ENCODE measurements around the gene PIP5K1C. TPM values are rescaled to one million over a fixed set of nuclear protein-coding genes. Genes with fewer than 3 reads are reported as not detected.
"Not testable (repeated sequence)": the region's sequence is repeated elsewhere in the genome, so short reads cannot be mapped to it uniquely, and the experiment has no call there.

PIP5K1C gene
- total RNA-seq, 1 experiment from 2014 or later, result 13.7 TPM

- H3K36me3 ChIP-seq (replicated peaks; ENCODE audit: control insufficient read depth, insufficient read depth, low read length), result no peaks in the 10 kb centered on the region
- H3K27me3 ChIP-seq (ENCODE audit: control insufficient read depth, insufficient read depth, low read length), result peaks cover 6% of the 10 kb centered on the region
- DNase-seq, result peak; percentile 68
- H3K4me3 ChIP-seq (ENCODE audit: insufficient read depth, low read depth, low read length), result no peak overlapping the region
These were observed 97.0 kb downstream of the PIP5K1C start for GRCh38 chr19:3603121-3603811.

- DNase-seq, result peak; percentile 25
- Histone ChIP-seq H3K36me3 (replicated peaks; ENCODE audit: control insufficient read depth, insufficient read depth, low read length) (no peaks in the 10 kb centered on the region), H3K27me3 (ENCODE audit: control insufficient read depth, insufficient read depth, low read length) (peaks cover 3% of the 10 kb centered on the region), H3K4me3 (ENCODE audit: insufficient read depth, low read depth, low read length) (no peak overlapping the region)
These were observed 99.2 kb downstream of the PIP5K1C start for GRCh38 chr19:3601021-3601420.

- DNase-seq, result peak; percentile 96
- H3K36me3 ChIP-seq (replicated peaks; ENCODE audit: control insufficient read depth, insufficient read depth, low read length), result no peaks in the 10 kb centered on the region
- H3K4me3 ChIP-seq (ENCODE audit: insufficient read depth, low read depth, low read length), result no peak overlapping the region
- H3K27me3 ChIP-seq (ENCODE audit: control insufficient read depth, insufficient read depth, low read length), result no peaks in the 10 kb centered on the region
These were observed 100.5 kb downstream of the PIP5K1C start for GRCh38 chr19:3599776-3600187.

DNA sequence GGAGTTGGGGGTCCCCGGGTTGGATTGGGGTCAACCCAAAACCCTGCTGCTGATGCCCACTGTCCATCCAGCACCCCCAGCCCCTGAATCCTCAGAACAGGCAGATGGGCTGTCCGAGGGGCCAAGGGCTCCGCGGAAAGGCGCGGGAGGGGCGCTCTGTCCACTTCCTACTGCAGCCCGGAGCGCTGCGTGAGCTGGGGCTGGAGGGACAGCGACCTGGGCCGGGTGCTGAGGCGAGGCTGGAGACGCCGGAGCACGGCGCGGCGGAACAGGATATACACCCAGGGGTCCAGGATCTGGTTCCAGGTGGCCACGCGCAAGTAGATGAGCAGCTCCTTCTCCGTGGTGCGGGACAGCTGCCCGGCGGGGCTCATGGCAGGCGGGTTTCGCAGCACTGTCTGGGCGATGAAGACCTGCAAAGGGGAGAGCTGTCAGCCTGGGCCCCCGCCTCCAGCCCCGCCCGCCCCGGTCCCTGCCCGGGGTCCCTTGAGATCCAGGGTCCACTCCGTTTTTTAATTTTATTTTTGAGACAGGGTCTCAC, 104.7 kb downstream of the PIP5K1C start:
- Histone ChIP-seq H3K4me3 (ENCODE audit: insufficient read depth, low read depth, low read length) (no peak overlapping the region), H3K36me3 (replicated peaks; ENCODE audit: control insufficient read depth, insufficient read depth, low read length) (no peaks in the 10 kb centered on the region), H3K27me3 (ENCODE audit: control insufficient read depth, insufficient read depth, low read length) (no peaks in the 10 kb centered on the region; the same call in 1 of the 2 replicates)
- DNase-seq, result peak; percentile 62

DNA sequence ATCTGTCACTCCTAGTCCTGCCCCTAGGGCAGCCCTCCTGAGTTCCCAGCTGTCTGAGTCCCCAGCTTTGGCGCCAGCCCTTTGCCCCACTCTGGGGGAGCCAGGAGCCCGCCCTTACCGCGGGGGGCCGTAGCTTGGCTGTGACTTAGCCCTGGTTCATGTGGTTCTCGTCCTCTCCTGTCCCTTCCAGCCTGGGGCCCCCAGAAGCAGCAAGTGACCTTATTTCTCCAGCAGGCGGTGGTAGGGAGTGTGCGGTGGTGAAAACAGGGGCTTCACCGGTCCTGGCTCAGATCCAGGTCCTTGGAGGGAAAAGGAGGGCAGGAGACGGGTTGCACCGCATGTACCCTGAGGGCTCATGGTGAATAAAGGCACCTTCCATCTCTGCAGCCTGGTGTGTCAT, 107.1 kb downstream of the PIP5K1C start:
- H3K4me3 ChIP-seq (ENCODE audit: insufficient read depth, low read depth, low read length), result no peak overlapping the region
- H3K36me3 ChIP-seq (replicated peaks; ENCODE audit: control insufficient read depth, insufficient read depth, low read length), result no peaks in the 10 kb centered on the region
- peaks cover 6% of the 10 kb centered on the region; the same call in 1 of the 2 replicates for H3K27me3 ChIP-seq (ENCODE audit: control insufficient read depth, insufficient read depth, low read length)
- DNase-seq, result peak; percentile 91

GRCh38 chr19:3591876-3592613, 108.2 kb downstream of the PIP5K1C start:
- peaks cover 6% of the 10 kb centered on the region; the same call in 1 of the 2 replicates for H3K27me3 ChIP-seq (ENCODE audit: control insufficient read depth, insufficient read depth, low read length)
- H3K4me3 ChIP-seq (ENCODE audit: insufficient read depth, low read depth, low read length), result no peak overlapping the region
- H3K36me3 ChIP-seq (replicated peaks; ENCODE audit: control insufficient read depth, insufficient read depth, low read length), result no peaks in the 10 kb centered on the region
- no peak for DNase-seq

- peaks cover 13% of the 10 kb centered on the region; the same call in 1 of the 2 replicates for H3K27me3 ChIP-seq (ENCODE audit: control insufficient read depth, insufficient read depth, low read length)
- H3K36me3 ChIP-seq (replicated peaks; ENCODE audit: control insufficient read depth, insufficient read depth, low read length), result no peaks in the 10 kb centered on the region
- no peak overlapping the region for H3K4me3 ChIP-seq (ENCODE audit: insufficient read depth, low read depth, low read length)
- no peak for DNase-seq
These were observed 109.1 kb downstream of the PIP5K1C start for GRCh38 chr19:3590991-3591659.

- H3K27me3 ChIP-seq (ENCODE audit: control insufficient read depth, insufficient read depth, low read length), result peaks cover 23% of the 10 kb centered on the region
- no peak for DNase-seq
- no peak overlapping the region for H3K4me3 ChIP-seq (ENCODE audit: insufficient read depth, low read depth, low read length)
- no peaks in the 10 kb centered on the region for H3K36me3 ChIP-seq (replicated peaks; ENCODE audit: control insufficient read depth, insufficient read depth, low read length)
These were observed 110.3 kb downstream of the PIP5K1C start for GRCh38 chr19:3589949-3590348.

- DNase-seq, result no peak
- H3K36me3 ChIP-seq (replicated peaks; ENCODE audit: control insufficient read depth, insufficient read depth, low read length), result no peaks in the 10 kb centered on the region
- peaks cover 28% of the 10 kb centered on the region for H3K27me3 ChIP-seq (ENCODE audit: control insufficient read depth, insufficient read depth, low read length)
- H3K4me3 ChIP-seq (ENCODE audit: insufficient read depth, low read depth, low read length), result no peak overlapping the region
These were observed 110.8 kb downstream of the PIP5K1C start for GRCh38 chr19:3589439-3589838.

- Histone ChIP-seq H3K36me3 (replicated peaks; ENCODE audit: control insufficient read depth, insufficient read depth, low read length) (no peaks in the 10 kb centered on the region), H3K4me3 (ENCODE audit: insufficient read depth, low read depth, low read length) (no peak overlapping the region), H3K27me3 (ENCODE audit: control insufficient read depth, insufficient read depth, low read length) (peaks cover 33% of the 10 kb centered on the region)
- DNase-seq, result peak; percentile 67
These were observed 113.4 kb downstream of the PIP5K1C start for GRCh38 chr19:3586707-3587346.

- peak; percentile 96 for DNase-seq
- Histone ChIP-seq H3K4me3 (ENCODE audit: insufficient read depth, low read depth, low read length) (peak overlapping the region; percentile 41), H3K27me3 (ENCODE audit: control insufficient read depth, insufficient read depth, low read length) (peaks cover 33% of the 10 kb centered on the region), H3K36me3 (replicated peaks; ENCODE audit: control insufficient read depth, insufficient read depth, low read length) (no peaks in the 10 kb centered on the region)
These were observed 114.1 kb downstream of the PIP5K1C start for GRCh38 chr19:3586127-3586626.

DNA sequence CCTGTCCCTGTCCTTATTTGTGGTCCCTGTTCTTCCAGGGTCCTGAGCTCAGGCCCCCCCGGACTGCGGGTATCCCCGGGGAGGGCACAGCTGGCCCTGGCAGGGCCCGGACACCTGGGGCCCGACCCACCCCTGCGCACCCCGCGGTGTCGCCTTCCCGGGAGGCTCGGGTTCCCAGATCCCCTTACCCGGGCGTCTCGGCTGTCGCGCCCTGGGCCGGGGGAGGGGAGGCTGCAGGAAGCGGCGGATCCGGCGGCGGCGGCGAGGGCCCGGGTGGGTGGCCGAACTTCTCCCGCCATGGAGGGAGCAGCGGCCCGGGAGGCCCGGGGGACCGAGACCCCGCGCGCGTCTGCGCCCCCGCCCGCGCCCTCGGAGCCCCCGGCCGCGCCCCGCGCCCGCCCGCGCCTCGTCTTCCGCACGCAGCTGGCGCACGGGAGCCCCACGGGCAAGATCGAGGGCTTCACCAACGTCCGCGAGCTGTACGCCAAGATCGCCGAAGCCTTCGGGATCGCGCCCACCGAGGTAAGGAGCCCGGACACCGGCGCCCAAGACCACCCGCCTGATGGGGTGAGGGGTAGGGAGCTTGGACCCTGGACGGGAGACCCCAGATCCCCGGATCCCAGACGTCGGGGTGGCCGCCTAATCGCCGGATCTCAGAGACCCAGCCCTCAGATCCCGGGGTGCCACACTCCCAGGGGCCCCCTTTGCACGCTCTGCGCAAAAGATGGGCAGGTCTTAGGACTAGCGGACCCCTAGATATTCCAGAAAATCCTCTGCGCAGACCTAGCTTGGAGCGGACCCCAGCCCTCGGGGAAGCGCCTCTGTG, 114.8 kb downstream of the PIP5K1C start, which contains the start of gene GIPC3:
Gene GIPC3 (plus strand): TSS at position 178 of the 826 bp plus-strand sequence. CDS start 120 bp downstream, at position 298.
- H3K4me3 ChIP-seq (ENCODE audit: insufficient read depth, low read depth, low read length), result peak within 1 kb of the TSS; percentile 41
- no peaks in the 10 kb centered on the region for H3K36me3 ChIP-seq (replicated peaks; ENCODE audit: control insufficient read depth, insufficient read depth, low read length)
- peak; percentile 86 for DNase-seq
- H3K27me3 ChIP-seq (ENCODE audit: control insufficient read depth, insufficient read depth, low read length), result peaks cover 33% of the 10 kb centered on the region

- not testable (repeated sequence) for DNase-seq; H3K36me3 ChIP-seq (replicated peaks; ENCODE audit: control insufficient read depth, insufficient read depth, low read length); H3K4me3 ChIP-seq (ENCODE audit: insufficient read depth, low read depth, low read length)
- peaks cover 33% of the 10 kb centered on the region for H3K27me3 ChIP-seq (ENCODE audit: control insufficient read depth, insufficient read depth, low read length)
These were observed 116.0 kb downstream of the PIP5K1C start for GRCh38 chr19:3584036-3584802.

Measured in H7 (cell line).